ENCODE data around the gene CENPP.

The CENPP gene

GRCh38 chr9:92479346-92479745 is 153.6 kb downstream of the CENPP start:
- DNase-seq: no peak
- H3K27ac ChIP-seq: peak overlapping the region; percentile 81 to 85

GRCh38 chr9:92480291-92480771 is 154.6 kb downstream of the CENPP start:
- Histone ChIP-seq H3K27ac (peak overlapping the region; percentile 81 to 85), H3K9me3 (no peaks in the 10 kb centered on the region), H3K4me3 (peak overlapping the region; percentile 15 to 33), H3K36me3 (no peaks in the 10 kb centered on the region), H3K27me3 (no peaks in the 10 kb centered on the region), H3K4me1 (peaks cover 0 to 91% (median 35%) of the 10 kb centered on the region in 4 donors)
- intact Hi-C loops (cut with DNase I; ENCODE audit: low total_unique reads): no loop called here
- DNase-seq: no peak
- TF ChIP-seq CTCF (IDR thresholded peaks at IDR 0.05): no peak

More at GRCh38 chr9:92479346-92479745, 153.6 kb downstream of the CENPP start:
- no peaks in the 10 kb centered on the region for H3K9me3 ChIP-seq
- intact Hi-C loops (cut with DNase I; ENCODE audit: low total_unique reads): no loop called here
- H3K27me3 ChIP-seq: no peaks in the 10 kb centered on the region
- H3K4me1 ChIP-seq: peaks cover 0 to 92% (median 35%) of the 10 kb centered on the region in 4 donors
- no peak for TF ChIP-seq CTCF (IDR thresholded peaks at IDR 0.05)
- no peaks in the 10 kb centered on the region for H3K36me3 ChIP-seq
- no peak overlapping the region for H3K4me3 ChIP-seq

GRCh38 chr9:92480986-92481633 is 155.4 kb downstream of the CENPP start:
- H3K9me3 ChIP-seq: no peaks in the 10 kb centered on the region
- H3K27me3 ChIP-seq: no peaks in the 10 kb centered on the region
- peak overlapping the region; percentile 81 to 85 for H3K27ac ChIP-seq
- peak overlapping the region; percentile 15 to 33 for H3K4me3 ChIP-seq
- peaks cover 0 to 83% (median 35%) of the 10 kb centered on the region in 4 donors for H3K4me1 ChIP-seq
- no peak for TF ChIP-seq CTCF (IDR thresholded peaks at IDR 0.05)
- H3K36me3 ChIP-seq: no peaks in the 10 kb centered on the region
- no peak for DNase-seq
- intact Hi-C loops (cut with DNase I; ENCODE audit: low total_unique reads): no loop called here

GRCh38 chr9:92482329-92482728 is 156.6 kb downstream of the CENPP start, which contains the start of gene ASPN:
TSS of gene ASPN (minus strand) at chr9:92482506.
- no peaks in the 10 kb centered on the region for H3K27me3 ChIP-seq
- intact Hi-C loops (cut with DNase I; ENCODE audit: low total_unique reads): no loop called here
- peak within 1 kb of the TSS; percentile 81 to 85 for H3K27ac ChIP-seq
- DNase-seq: no peak
- H3K4me1 ChIP-seq: peaks cover 0 to 83% (median 35%) of the 10 kb centered on the region in 4 donors
- H3K4me3 ChIP-seq: peak within 1 kb of the TSS; percentile 15 to 33
- no peaks in the 10 kb centered on the region for H3K36me3 ChIP-seq
- no peaks in the 10 kb centered on the region for H3K9me3 ChIP-seq
- no peak for TF ChIP-seq CTCF (IDR thresholded peaks at IDR 0.05)

GRCh38 chr9:92482805-92483204 is 157.1 kb downstream of the CENPP start:
- DNase-seq: no peak
- Histone ChIP-seq H3K9me3 (no peaks in the 10 kb centered on the region), H3K36me3 (no peaks in the 10 kb centered on the region), H3K27me3 (no peaks in the 10 kb centered on the region), H3K4me3 (no peak overlapping the region), H3K4me1 (peaks cover 0 to 83% (median 33%) of the 10 kb centered on the region in 4 donors), H3K27ac (peak overlapping the region; percentile 81 to 85)
- intact Hi-C loops (cut with DNase I; ENCODE audit: low total_unique reads): no loop called here
- TF ChIP-seq CTCF (IDR thresholded peaks at IDR 0.05): no peak
